ENCODE measurements around the gene NSF. TPM values are rescaled to one million over a fixed set of nuclear protein-coding genes. Genes with fewer than 3 reads are reported as not detected.

Gene NSF
- total and polyA plus RNA-seq, 2 donors (not counting 3 experiments of a cell fraction or from before 2014, with no cell fraction given): 18.5 to 43.7 TPM

DNA sequence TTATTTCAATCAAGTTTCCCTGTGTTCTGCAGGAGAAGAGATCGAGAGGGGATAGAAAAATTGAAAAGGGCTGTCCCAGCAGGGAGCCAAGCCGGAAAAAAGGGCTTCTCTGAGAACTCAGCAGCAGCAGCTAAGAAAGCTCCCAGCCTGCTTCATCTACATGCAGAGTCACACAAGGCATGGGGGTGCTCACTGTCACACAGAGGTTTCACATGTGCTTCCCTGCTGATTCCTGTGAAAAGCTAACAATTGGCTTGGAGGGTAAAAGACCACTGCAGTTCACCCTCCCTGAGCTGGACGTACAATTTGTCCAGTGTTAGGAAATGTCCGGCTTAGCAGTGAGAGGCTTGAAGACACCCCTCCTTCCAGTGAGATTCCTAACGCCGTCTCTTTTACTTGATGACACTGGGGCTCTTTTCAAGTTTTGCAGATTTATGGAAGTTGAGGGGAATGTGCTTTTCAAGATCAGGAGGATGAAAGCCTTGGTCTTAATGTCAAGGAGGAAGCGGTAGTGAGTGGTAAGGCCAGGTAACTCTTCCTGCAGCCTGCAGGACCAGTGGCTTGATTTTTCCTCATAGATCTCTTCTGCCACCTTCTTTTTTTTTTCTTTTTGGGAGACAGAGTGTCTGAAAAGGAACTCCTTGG is 142.4 kb downstream of the NSF start:
- dilution Hi-C loops (cut with MboI; ENCODE audit: extremely low pct_ligation_motif_present, low sequenced_read_pairs): no loop called here
- BruUV-seq (replicated peaks): no TSS peak
- Histone ChIP-seq H4K20me1 (replicated peaks; ENCODE audit: control insufficient read depth, extremely low read depth, insufficient read depth, low read length) (no peaks in the 10 kb centered on the region), H3K36me3 (ENCODE audit: control insufficient read depth in 2 of 2, extremely low read depth in 1 of 2, insufficient read depth in 2 of 2, low read length in 2 of 2) (no peaks in the 10 kb centered on the region), H3K4me3 (replicated peaks in 1 of 3; ENCODE audit: insufficient read depth in 1 of 3, low read depth in 1 of 3, low read length in 3 of 3) (no peak overlapping the region), H3K9me1 (replicated peaks; ENCODE audit: control insufficient read depth, extremely low read depth, insufficient read depth, low read length) (no peaks in the 10 kb centered on the region), H3K27me3 (ENCODE audit: control insufficient read depth in 2 of 2, insufficient read depth in 2 of 2, low read length in 2 of 2) (no peaks in the 10 kb centered on the region), H3K9me3 (replicated peaks; ENCODE audit: control insufficient read depth, insufficient read depth, low read length) (no peaks in the 10 kb centered on the region), H3K27ac (ENCODE audit: insufficient read depth, low read depth, low read length) (no peak overlapping the region), H3K4me1 (ENCODE audit: control insufficient read depth, extremely low read depth, insufficient read depth, low read length) (peaks cover 4% of the 10 kb centered on the region), H3K79me2 (ENCODE audit: control insufficient read depth, insufficient read depth, low read length) (no peaks in the 10 kb centered on the region), H3K4me2 (ENCODE audit: insufficient read depth, low read length) (no peak overlapping the region), H3K9ac (replicated peaks; ENCODE audit: extremely low read depth, insufficient read depth, low read length) (no peak overlapping the region), H2AFZ (ENCODE audit: low read depth, low read length) (no peak overlapping the region)
- ChIA-PET POLR2A (interaction anchor here (0.6 kb wide), 1 partner anchor 360 kb away, joined by 5 read pairs; no protein-coding TSS in a partner anchor), CTCF (interaction anchor here (0.6 kb wide), 1 partner anchor 193 kb away, joined by 3 read pairs; no protein-coding TSS in a partner anchor)
- TF ChIP-seq FOS (IDR thresholded peaks at IDR 0.05; ENCODE audit: borderline replicate concordance, insufficient read depth, low read length) (no peak), JUN (IDR thresholded peaks at IDR 0.05; ENCODE audit: borderline replicate concordance, insufficient read depth, insufficient read length, low read depth) (no peak), GATA2 (IDR thresholded peaks at IDR 0.05; ENCODE audit: insufficient read depth, insufficient read length, low read depth, low read length) (no peak), POLR2AphosphoS5 (IDR thresholded peaks at IDR 0.05; ENCODE audit: insufficient read depth, low read depth, low read length) (no peak), MYC (IDR thresholded peaks at IDR 0.05; ENCODE audit: low read depth, low read length) (no peak), EZH2 (IDR thresholded peaks at IDR 0.05; ENCODE audit: borderline replicate concordance, low read depth, low read length, severe bottlenecking) (no peak), POLR2A (IDR thresholded peaks at IDR 0.05; ENCODE audit: low read depth, low read length) (no peak)
- TF ChIP-seq, protein P1, sequence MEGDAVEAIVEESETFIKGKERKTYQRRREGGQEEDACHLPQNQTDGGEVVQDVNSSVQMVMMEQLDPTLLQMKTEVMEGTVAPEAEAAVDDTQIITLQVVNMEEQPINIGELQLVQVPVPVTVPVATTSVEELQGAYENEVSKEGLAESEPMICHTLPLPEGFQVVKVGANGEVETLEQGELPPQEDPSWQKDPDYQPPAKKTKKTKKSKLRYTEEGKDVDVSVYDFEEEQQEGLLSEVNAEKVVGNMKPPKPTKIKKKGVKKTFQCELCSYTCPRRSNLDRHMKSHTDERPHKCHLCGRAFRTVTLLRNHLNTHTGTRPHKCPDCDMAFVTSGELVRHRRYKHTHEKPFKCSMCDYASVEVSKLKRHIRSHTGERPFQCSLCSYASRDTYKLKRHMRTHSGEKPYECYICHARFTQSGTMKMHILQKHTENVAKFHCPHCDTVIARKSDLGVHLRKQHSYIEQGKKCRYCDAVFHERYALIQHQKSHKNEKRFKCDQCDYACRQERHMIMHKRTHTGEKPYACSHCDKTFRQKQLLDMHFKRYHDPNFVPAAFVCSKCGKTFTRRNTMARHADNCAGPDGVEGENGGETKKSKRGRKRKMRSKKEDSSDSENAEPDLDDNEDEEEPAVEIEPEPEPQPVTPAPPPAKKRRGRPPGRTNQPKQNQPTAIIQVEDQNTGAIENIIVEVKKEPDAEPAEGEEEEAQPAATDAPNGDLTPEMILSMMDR (IDR thresholded peaks at IDR 0.05; ENCODE audit: extremely low read depth in 1 of 2, insufficient read depth in 1 of 2, low read depth in 1 of 2, low read length in 2 of 2): no peak
- TF ChIP-seq, protein P2, sequence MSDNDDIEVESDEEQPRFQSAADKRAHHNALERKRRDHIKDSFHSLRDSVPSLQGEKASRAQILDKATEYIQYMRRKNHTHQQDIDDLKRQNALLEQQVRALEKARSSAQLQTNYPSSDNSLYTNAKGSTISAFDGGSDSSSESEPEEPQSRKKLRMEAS (IDR thresholded peaks at IDR 0.05; ENCODE audit: insufficient read depth, insufficient read length): no peak
- DNase-seq (ENCODE audit: low read depth, low spot score) (no peak), FAIRE-seq (no peak)
- intact Hi-C loops (cut with micrococcal nuclease): no loop called here
